NCI-H128 (cell line): Measurements from ENCODE around the gene FGD3.

Source experiments
- DNase-seq: peaks from one replicate; lab custom pipeline; 2025; ENCODE audit not compliant: unreplicated experiment; lab: John Stamatoyannopoulos, UW

Gene FGD3

DNA sequence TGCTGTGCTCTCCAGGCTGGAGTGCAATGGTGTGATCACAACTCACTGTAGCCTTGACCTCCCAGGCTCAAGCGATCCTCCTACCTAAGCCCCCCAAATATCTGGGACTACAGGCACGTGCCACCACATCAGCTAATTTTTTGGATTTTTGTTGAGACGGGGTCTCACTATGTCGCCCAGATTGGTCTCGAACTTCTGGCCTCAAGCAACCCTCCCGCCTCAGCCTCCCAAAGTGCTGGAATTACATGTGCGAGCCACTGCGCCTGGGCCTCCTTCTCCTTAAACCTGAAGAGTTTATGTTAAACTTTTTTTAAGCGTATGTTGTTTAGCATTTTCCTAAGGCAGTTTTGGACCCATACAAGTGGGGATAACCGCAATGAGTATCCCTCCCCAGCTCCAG, 80.4 kb downstream of the FGD3 start:
- no peak for DNase-seq

DNA sequence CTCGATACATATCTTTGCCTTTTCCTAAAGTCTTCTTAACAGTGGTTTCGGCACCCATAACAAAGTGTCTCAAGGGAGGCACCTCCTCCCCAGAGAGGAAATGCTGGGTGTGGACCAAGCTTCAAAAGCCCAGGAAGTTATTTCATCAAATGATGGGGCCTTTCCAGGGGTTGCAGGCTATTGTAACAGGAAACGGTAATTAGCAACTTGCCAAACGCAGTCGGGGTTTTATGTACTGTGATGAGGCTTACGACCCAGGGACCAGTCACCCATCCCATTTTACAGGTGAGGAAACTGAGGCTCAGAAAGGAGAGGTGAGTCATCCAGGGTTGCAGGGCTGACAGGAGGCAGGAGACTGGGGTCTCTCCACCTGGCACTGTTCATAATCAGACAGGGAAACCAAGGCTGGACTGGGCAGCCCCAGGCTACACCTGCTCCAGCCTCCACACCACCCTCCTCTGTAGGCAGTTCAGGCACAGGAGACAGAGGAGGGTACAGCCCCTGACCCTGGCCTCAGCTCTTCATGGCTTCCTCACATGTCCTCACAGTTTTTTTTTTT, 81.2 kb downstream of the FGD3 start:
- DNase-seq: no peak

DNA sequence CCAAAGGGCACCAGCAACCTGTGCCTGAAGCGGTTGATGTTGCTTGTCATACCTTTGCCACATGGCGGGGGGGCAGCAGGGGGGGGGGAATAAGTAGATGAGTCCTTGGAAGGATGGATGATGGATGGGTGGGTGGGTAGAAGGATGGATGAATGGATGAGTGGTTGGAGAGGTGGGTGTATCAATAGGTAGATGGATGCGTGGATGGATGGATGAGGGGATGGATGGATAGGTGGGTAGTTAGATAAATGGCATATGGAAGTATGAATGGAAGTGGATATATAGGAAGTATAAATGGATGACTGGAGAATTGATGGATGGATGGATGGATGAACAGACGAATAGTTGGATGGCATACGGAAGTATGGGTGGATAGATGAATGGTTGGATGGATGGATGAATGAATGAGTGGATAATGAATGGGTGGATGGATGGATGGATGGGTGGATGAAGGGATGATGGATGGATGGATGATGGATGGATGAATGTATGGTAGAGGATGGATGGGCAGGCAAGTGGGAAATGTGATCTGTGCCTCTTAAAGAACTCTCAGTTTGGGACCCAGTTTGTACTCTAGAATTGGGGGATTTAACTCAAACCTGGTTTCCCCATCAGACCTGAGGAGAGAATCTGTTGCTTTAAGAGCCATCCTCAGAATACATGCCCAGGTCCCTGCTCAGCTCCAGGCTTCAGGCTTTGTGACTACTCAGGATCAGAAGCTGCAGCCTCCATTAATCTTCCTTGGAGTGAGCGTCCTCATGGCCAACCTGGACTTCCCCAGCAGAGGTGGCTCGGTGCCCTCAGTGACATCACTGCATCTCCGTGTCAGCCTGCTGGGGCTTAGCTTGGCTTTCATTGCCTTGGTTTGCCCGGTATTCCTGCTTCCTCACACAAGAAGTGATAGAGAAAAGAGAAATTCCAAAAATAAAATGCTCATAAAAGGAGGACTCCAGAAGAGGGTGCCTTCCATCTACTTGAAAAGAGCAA, 83.6 kb downstream of the FGD3 start:
- no peak for DNase-seq

DNA sequence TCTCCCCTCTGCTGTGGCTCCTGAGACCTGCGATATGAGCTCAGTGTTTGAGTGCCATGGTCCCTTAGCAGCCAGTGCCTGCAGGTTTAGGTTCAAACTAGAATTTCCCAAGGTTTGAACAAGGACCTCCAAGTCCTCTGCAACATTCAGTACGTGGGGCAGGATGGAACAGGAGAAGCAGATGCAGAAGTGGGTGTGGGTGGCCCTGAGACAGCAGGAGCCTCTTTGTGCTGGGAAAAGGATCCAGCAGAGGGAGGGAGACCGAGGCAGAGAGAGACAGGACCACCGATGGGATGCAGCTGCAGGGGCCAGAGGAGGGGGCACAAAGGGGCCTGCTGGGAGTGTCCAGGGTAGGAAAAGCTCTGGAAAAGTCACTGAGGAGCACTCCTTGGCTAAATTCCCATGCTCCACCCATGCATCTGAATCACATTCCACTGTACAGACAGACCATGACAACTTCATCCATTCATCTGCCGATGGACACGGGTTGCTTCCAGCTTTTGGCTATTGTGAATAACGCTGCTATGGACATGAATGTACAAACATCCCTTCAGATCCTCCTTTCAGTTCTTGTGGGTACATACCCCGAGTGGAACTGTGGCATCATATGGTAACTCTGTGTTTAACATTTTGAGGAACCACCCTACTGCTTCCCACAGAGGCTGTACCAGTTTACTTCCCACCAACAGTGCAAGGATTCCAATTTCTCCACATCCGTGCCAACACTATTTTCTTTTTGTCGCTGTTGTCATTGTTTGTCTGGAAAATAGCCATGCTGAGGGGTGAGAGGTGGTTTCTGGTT, 84.5 kb downstream of the FGD3 start:
- no peak for DNase-seq

DNA sequence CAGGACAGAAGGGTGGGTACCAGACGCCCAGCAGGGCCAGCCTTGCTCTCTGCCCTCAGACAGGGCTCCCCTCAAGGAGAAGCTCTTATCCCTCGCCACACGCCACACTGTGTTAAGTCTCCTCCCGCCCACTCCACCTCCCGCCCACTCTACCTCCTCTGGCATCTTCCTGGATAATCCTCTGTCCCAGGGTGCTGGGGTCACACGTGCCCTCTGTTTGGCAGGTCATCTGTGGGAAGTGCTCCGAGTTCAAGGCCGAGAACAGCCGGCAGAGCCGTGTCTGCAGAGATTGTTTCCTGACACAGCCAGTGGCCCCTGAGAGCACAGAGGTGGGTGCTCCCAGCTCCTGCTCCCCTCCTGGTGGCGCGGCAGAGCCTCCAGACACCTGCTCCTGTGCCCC, 85.2 kb downstream of the FGD3 start:
- no peak for DNase-seq

DNA sequence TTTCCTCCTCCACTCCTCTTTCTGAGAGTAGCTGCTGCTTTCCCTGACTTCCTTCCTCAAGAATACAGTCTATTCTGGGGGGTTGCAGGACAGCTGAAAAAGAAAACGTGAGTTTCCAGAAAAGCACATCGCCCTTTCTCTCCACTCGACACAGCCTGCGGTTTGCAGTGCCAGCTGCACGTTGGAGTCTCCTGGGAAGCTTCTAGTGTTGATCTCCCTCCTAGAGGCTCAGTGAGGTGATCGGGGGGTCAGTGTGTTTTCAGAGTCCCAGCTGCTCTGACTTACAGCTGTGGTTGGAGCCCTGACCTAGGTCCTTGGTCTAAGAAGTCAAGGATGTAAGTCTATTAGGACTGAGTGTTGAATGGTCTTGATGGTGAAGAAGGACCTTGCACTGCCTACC, 86.2 kb downstream of the FGD3 start:
- DNase-seq: no peak

DNA sequence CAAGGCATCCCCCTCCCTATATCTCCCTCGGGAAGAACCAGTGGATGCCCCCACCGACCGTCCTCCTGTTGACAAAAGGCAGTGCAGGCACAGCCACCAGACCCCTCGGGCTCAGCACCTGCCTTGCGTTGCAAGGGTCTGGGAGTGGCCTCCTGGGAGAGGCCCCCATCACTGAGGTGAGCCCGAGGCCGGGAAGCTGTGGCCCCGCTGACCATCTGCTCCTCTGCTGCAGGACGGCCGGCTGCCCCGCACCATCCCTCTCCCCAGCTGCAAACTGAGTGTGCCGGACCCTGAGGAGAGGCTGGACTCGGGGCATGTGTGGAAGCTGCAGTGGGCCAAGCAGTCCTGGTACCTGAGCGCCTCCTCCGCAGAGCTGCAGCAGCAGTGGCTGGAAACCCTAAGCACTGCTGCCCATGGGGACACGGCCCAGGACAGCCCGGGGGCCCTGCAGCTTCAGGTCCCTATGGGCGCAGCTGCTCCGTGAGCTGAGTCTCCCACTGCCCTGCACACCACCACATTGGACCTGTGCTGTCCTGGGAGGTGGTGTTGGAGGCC, 87.9 kb downstream of the FGD3 start:
- no peak for DNase-seq

DNA sequence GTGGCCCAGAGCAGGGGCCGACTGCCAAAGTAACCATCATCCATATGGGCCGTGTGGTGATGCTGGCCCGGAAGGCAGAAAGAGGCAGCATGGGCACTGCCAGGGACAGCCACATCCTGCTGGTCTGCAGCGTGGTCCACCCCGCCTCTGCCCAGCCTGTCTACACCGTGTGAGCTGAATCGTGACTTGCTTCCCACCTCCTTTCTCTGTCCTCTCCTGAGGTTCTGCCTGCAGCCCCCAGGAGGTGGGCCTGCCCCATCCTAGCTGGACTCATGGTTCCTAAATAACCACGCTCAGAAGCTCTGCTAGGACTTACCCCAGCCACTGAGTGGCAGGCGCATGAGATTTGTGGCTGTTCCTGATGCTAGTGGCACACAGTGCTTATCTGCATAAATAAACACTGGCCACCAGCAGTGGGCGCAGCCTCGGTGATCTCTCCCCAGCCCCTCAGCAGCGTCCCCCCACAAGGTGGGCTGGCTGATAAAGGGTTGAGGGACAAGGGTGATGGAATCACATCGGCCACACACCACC, 88.6 kb downstream of the FGD3 start:
- DNase-seq: no peak

DNA sequence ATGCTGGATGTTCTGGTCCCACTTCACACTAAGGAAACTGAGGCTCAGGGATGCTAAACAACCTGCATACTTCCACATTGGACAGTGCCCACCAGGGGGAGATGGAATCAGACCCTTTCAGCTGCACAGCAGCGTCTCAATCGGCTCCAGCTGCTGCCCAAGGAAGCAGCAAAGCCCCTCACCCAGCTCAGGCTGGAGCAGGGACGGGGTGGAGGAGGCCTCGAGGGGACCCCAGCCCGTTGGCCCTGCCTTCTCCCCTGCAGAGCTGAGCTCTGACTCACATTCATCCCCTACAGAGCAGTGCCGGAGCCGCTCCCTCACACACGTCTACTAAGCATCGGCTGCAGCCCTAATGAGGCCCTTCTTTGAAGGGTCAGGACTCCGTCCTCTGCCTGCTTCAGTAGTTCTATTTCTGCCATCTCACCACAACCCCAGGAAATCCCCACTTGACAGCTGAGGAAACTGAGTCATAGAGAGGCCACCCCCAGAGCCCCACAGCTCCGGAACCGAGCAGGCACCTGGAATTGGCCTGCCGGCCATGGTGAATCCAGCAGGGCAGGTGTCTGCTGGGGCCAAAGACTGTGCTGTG, 89.7 kb downstream of the FGD3 start:
- no peak for DNase-seq

DNA sequence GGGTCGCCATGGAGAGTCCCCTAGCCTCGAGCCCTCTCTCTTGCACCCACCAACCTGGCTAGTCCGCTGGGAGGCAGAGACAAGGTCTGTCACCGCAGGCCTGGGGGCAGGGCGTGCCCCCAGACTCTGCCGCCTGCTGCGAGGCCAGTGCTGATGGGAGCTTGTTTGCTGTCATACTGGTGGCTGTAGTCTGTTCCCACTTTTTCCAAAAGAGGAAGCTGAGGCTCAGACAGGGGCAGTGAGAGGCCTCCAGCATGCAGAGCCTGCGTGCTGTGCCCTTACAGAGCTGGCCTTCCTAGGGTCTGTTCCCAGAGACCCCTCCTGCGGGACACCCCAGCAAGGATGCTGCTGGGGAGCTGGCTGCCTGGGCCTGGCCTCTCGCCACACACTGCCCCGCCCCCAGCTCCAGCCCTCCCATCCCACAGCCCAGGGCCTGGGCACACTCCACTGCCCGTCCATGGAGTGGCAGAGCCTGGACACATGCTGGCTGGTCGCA, 90.2 kb downstream of the FGD3 start:
- DNase-seq: no peak

DNA sequence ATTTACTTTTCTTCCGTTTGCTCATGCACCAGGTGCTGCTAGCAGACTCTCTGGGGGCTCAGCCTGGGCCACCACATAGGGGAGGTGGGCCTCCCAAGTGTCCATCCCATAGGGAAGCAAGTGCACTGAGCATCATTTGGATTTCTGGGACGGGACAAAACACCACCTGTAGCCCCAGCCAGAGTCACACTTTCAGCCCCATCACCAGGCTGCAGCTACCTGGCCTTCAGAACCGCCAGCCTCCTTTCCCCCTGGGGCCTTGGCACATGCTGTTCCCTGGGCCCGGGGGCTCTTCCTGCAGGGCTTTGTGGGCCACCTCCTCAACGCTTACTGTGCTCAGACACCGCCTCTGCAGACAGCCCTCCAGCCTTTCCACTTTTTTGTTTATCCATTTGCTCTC, 91.6 kb downstream of the FGD3 start:
- no peak for DNase-seq

DNA sequence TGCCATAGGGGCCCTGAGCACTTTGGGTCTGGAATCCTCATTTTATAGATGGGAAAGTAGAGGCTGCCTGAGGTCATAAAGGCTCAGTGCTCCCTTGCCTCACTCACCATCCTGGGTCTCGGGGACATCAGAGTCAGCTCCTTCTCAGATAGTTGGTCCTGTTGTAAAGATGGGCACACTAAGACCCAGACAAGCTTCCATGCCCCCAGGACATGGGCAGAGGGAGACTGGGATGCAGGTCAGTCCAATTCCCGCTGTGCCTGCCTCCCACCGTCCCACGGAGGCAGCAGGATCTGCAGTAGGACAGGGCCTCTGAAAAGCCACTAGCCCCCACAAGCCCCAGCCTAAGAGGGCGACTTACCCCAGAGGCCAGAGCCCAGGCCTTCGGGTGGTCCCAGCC, 92.1 kb downstream of the FGD3 start:
- DNase-seq: no peak

DNA sequence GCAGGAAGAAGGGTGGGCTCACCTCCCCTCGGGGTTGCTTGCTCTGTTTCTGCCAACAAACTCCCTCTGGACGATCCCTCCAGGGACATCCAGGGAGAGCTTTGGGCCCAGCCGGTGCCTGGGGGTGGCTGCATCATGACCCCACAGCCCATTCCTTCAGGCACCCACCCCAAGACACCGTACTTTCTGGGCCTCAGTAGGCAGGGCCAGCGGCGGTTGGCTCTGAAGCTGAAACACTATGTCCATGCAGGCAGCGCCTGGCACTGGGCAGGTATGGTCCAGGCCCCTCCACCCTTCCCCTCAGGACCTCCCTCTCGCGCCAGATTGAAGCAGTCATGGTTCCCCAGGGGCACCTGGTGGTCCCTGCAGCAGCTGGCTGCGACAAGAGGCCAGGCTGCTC, 92.7 kb downstream of the FGD3 start:
- no peak for DNase-seq

DNA sequence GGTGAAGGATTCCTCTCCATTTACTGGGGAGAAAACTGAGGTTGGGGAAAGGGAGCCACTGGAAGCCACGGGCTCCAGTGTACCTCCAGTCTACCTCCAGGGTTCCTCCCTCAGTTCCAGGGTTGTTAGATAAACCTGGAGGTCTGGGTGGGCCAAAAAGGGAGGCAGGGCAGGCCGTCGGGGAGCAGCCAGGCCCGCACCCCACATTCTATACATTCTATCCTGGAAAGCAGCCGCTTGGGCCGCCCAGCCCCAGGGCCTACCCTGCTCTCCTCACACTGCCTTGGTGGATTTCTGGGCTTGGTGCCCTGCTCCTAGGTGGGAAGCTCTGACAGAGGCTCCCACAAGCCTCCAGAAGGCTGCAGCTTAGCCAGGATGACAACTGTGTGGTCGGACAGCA, 93.1 kb downstream of the FGD3 start:
- no peak for DNase-seq

DNA sequence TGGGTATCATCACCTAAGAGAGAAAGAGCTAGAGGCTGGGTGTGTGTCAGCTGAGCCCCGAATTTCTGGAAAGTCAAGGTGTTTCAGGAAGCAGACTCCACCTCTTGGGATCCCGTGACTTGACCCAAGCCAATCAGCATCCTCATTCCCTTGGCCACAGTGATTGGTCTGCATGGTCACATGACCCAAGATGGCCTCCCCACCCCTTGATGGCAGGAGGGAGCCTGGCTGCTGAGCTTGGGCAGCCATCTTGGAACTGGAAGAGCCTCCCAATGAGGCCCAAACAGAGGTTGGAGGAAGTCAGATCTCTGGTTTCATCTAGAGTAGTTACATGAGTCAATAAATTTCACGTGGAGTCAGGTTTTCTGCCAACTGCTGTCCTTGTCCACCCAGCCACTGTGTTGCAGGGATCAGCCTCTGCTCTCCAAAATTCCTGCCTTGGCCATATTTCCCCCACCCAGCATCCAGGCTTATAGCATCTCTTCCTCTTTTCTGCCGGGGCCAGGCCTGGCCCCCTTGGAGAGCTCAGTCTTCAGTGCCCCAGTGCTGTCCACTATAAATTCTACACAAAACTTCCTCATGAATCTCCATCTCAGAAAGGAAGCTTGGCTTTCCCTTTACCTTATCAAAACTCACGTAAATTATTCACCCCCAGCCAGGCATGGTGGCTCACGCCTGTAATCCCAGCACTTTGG, 93.9 kb downstream of the FGD3 start:
- DNase-seq: no peak

DNA sequence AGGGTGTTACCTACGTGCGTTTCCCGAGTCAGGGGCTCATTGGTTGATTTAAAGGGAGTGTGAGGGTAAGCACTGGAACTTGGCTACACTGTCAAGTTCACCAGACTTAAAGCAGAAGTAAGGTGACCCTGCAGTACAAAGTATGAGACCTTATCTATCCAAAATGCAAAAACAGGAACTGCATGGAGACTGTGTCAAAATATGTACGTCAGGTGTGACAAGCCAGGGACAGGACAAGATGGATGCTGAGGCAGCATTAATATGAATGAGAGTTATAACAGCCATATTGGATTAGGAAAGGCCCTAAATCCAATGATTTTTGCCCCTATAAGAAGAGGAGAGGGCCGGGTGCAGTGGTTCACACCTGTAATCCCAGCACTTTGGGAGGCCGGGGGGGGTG, 95.8 kb downstream of the FGD3 start:
- no peak for DNase-seq

DNA sequence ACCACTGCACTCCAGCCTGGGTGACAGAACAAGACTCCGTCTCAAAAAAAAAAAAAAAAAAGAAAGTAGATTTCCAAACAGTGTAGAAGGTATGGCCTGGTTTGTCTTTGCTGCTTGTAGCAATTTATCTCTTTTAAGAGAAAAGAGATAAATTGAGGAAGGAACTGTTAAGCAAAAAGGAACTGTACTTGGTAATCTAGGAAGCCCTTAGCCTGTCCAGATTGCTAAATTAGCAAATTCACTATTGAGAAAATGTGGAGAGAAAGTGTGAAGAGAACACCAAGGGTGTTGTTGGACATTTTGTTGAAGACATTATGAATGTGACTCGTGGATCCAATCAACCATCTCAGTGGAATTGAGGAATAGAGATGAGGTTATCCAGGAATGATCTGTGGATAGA, 98.2 kb downstream of the FGD3 start:
- DNase-seq: no peak

DNA sequence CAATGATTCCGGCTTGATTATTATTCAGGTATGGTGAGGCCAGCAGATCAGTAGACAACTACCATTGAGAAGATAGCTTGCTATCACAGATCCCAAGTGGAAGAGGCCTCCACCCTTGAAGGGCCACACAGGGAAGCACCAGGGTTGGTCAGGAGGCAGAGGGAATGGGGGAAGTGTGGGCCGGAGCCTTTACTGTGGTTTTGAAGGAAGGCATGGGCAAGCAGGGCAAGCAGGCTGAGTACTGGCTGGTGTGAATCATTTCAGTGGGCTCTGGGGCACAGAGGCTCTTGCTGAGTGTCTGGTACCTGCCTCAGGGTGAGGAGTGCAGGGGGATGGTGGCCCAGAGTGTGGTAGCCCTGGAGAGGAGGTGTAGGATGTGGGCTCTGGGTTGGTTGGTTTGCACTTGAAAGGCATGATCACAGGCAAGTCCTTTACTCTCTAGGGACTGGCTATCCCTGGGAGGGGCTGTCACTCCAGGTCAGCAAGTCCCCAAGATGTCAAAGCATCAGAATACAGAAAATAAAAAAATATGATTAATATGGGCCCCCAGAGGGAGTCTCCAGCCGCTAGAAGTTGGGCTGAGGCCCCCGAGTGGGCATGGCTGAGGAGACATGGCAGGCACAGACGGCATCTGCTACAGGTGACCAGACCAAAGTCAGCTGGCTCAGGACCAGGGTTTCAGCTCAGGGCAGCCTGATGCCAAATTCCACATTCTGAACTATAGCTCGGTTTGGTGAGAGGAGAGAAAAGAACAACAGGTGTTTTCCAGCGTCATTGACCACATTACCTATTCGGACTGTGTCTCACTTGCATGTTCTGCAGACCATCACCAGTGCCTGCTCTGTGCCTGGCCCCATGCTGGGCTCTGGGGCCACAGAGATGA, 101.5 kb downstream of the FGD3 start:
- no peak for DNase-seq

DNA sequence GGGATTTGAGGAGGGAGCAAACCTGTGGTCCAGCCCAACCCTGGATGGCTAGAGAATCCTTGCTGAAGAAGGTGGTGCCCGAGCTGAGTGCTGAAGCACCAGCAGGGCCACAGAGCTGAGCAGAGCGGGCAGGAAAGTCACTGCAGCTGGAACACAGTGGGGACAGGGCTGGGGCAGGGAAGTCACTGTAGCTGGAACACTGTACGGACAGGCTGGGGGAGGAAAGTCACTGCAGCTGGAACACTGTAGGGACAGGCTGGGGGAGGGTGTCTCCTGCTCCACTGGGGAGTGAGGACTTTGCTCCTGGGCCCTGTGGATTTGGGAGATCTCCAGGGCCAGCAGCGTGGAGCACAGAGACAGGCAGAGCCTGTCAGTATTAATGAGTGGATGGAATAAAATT, 102.2 kb downstream of the FGD3 start:
- no peak for DNase-seq
